GM19438 (cell line): ENCODE measurements around the gene L2HGDH.
"Not testable (repeated sequence)": the region's sequence is repeated elsewhere in the genome, so short reads cannot be mapped to it uniquely, and the experiment has no call there.

Source experiments
- ATAC-seq: cut with Tn5 transposase; IDR thresholded peaks from one replicate; pipeline ENCODE4 v1.9.1; 2021; ENCODE audit warnings: low read depth; ENCODE audit not compliant: unreplicated experiment

The L2HGDH gene

GRCh38 chr14:50311972-50312733, at the start of gene L2HGDH, which contains the start of gene DMAC2L:
L2HGDH (minus strand) TSS chr14:50312229; CDS start chr14:50312150, 79 bp downstream.
DMAC2L (plus strand) TSS chr14:50312324; CDS start chr14:50321488, 9,164 bp downstream.
- peak; percentile 96 for ATAC-seq

GRCh38 chr14:50360851-50361250, 48.8 kb upstream of the L2HGDH start:
- ATAC-seq, result no peak

- no peak for ATAC-seq
Measured at GRCh38 chr14:50360093-50360492, 48.1 kb upstream of the L2HGDH start.

- no peak for ATAC-seq
Measured at GRCh38 chr14:50359631-50360030, 47.6 kb upstream of the L2HGDH start.

- no peak for ATAC-seq
Measured at GRCh38 chr14:50357753-50358395, 45.8 kb upstream of the L2HGDH start.

- no peak for ATAC-seq
Measured at GRCh38 chr14:50357124-50357523, 45.1 kb upstream of the L2HGDH start.

- ATAC-seq, result not testable (repeated sequence)
Measured at GRCh38 chr14:50356283-50356682, 44.3 kb upstream of the L2HGDH start.

GRCh38 chr14:50355692-50356091, 43.7 kb upstream of the L2HGDH start:
- ATAC-seq, result no peak

GRCh38 chr14:50354527-50354926, 42.5 kb upstream of the L2HGDH start:
- no peak for ATAC-seq

GRCh38 chr14:50353126-50353525, 41.1 kb upstream of the L2HGDH start:
- no peak for ATAC-seq

GRCh38 chr14:50352584-50352983, 40.6 kb upstream of the L2HGDH start:
- ATAC-seq, result no peak

- ATAC-seq, result no peak
Measured at GRCh38 chr14:50350975-50351374, 38.9 kb upstream of the L2HGDH start.

GRCh38 chr14:50348933-50349332, 36.9 kb upstream of the L2HGDH start:
- no peak for ATAC-seq

- no peak for ATAC-seq
Measured at GRCh38 chr14:50347521-50347920, 35.5 kb upstream of the L2HGDH start.

GRCh38 chr14:50345846-50346422, 33.9 kb upstream of the L2HGDH start:
- ATAC-seq, result no peak

- ATAC-seq, result no peak
Measured at GRCh38 chr14:50344876-50345563, 33.0 kb upstream of the L2HGDH start.

- no peak for ATAC-seq
Measured at GRCh38 chr14:50344116-50344775, 32.2 kb upstream of the L2HGDH start.

- ATAC-seq, result no peak
Measured at GRCh38 chr14:50343434-50343833, 31.4 kb upstream of the L2HGDH start.

- no peak for ATAC-seq
Measured at GRCh38 chr14:50342221-50343078, 30.4 kb upstream of the L2HGDH start.

GRCh38 chr14:50340963-50341362, 28.9 kb upstream of the L2HGDH start:
- ATAC-seq, result no peak
